Spinal cord (tissue), 10 donors: Measurements from ENCODE around the gene RTN4RL2. TPM values are rescaled to one million over a fixed set of nuclear protein-coding genes. Genes with fewer than 3 reads are reported as not detected.
A peak's percentile ranks its signal among the peaks of the same experiment; 100 is the strongest.

ENCODE experiments used
- DNase-seq, 6 donors: peaks; one replicate each; pipeline versions ENCODE4 v3.0.0 to v3.0.0-alpha.2; 2013 to 2015; ENCODE audit warnings: low spot score in 6 of 6, low read depth in 4 of 6
- H3K27ac ChIP-seq: one replicate; pipeline ENCODE4 v1.5.1; 2013; ENCODE audit warnings: low read depth, low read length, control low read depth
- H3K27me3 ChIP-seq: one replicate; pipeline ENCODE4 v1.6.1; 2013; ENCODE audit warnings: low read length; ENCODE audit not compliant: control insufficient read depth, insufficient read depth
- H3K36me3 ChIP-seq: one replicate; pipeline ENCODE4 v1.6.1; 2013; ENCODE audit warnings: low read length; ENCODE audit not compliant: control insufficient read depth, insufficient read depth
- H3K4me1 ChIP-seq: one replicate; pipeline ENCODE4 v1.6.1; 2013; ENCODE audit warnings: low read length; ENCODE audit not compliant: control insufficient read depth, insufficient read depth
- H3K4me3 ChIP-seq: one replicate; pipeline ENCODE4 v1.5.1; 2013; ENCODE audit warnings: low read depth, low read length, control low read depth
- H3K9me3 ChIP-seq: one replicate; pipeline ENCODE4 v1.6.1; 2013; ENCODE audit warnings: low read length; ENCODE audit not compliant: control insufficient read depth, insufficient read depth
- WGBS: methylation state at CpG from one replicate; pipeline ENCODE4 v1.1.5; 2013; ENCODE audit warnings: missing lambda C conversion rate; ENCODE audit not compliant: insufficient coverage; 5-methylcytosine and 5-hydroxymethylcytosine counted together
- polyA plus RNA-seq, 2 donors: library from polyadenylated mRNA; unstranded; fragments of 120-200 nt; gene quantifications; one replicate each; pipeline ENCODE4 v1.2.1, GENCODE V29; 2013; ENCODE audit not compliant: insufficient read length in 2 of 2
- total RNA-seq, 2 donors: library from RNA; depleted of rRNA in 1 of 2; stranded (reverse); fragments of 120-200 nt in 1 of 2; fragments of >200 nt in 1 of 2; gene quantifications; one replicate each; pipeline versions ENCODE4 v1.2.3 to v1.2.4, GENCODE V29; 2013 to 2014
- donor health status: healthy.

RTN4RL2 gene
- total and polyA plus RNA-seq, 4 donors = 0.59 to 10.9 (median 2.9) TPM

DNA sequence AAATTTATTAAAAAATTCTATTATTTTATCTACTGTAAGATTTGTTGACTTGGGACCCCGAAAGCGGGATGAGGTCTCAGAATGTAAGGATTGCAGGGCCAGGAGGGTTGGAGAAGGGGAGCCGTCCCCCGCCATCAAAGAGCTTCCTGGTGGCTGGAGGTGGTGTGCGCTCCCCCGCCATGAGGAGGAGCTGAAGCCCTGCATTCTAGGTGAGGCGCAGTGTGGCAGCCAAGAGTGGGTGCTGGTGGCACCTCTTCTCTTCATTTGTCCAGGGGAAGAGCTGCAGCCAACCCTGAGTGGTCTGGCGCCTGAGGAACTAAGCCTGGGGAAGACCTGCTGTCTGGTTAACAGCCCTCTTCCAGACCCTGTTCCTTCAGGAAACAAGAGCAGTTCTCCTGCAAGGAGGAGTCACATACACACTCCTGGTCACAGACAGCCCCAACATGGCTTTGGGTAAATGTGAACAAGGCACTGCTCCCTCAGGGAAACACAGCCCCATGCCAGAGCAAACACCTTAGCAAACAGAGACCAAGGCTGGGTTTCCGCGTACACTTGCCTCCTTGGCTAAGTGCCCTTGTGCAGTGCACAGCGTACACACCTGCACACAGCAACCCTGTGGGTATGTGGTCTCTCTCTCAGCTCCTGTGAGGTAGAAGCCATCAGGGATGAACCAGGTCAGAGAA, 17.3 kb downstream of the RTN4RL2 start:
- DNase-seq = no peak
- no peaks in the 10 kb centered on the region for H3K9me3 ChIP-seq
- peaks cover 11% of the 10 kb centered on the region for H3K36me3 ChIP-seq
- H3K27ac ChIP-seq = no peak overlapping the region
- no peak overlapping the region for H3K4me3 ChIP-seq
- peaks cover 21% of the 10 kb centered on the region for H3K4me1 ChIP-seq
- H3K27me3 ChIP-seq = peaks cover 44% of the 10 kb centered on the region
- 88% methylated on average over 10 of the region's 11 CpGs for WGBS

DNA sequence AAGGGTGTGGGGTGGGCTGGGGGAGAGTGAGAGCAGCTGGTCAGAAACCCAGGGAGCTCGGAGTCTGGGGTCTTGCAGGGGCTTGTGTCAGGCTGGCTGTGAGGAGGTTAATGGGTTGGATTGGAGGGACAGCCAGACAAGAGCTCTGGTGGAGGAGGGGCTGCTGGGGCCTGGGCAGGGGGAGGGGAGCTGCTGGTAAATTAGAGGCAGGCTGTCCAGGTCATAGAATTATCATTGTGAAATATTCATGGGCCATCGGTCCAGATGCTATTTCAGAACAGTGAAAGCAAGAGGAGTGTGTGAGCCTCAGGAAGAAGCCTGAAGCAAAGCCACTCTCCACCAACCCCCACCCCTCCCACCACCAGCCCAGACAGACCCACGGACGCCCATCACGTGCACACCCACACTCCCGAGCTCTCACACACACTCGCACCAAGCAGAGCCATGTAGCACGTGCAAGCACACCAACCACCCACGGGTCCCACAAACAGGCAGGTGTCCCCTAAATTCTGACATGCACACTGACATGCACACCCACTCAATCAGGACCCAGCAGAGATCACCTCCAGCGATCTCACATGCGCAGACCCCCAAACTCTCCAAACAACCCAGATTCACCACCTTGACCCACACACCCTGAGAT, 18.8 kb downstream of the RTN4RL2 start:
- Histone ChIP-seq H3K27me3 (peaks cover 48% of the 10 kb centered on the region), H3K27ac (no peak overlapping the region), H3K36me3 (peaks cover 11% of the 10 kb centered on the region), H3K4me1 (peaks cover 31% of the 10 kb centered on the region), H3K4me3 (no peak overlapping the region), H3K9me3 (no peaks in the 10 kb centered on the region)
- DNase-seq = no peak
- WGBS = 37% methylated on average over 8 of the region's 11 CpGs

GRCh38 chr11:57479911-57480310, 19.6 kb downstream of the RTN4RL2 start:
- peaks cover 36% of the 10 kb centered on the region for H3K4me1 ChIP-seq
- DNase-seq = no peak

DNA sequence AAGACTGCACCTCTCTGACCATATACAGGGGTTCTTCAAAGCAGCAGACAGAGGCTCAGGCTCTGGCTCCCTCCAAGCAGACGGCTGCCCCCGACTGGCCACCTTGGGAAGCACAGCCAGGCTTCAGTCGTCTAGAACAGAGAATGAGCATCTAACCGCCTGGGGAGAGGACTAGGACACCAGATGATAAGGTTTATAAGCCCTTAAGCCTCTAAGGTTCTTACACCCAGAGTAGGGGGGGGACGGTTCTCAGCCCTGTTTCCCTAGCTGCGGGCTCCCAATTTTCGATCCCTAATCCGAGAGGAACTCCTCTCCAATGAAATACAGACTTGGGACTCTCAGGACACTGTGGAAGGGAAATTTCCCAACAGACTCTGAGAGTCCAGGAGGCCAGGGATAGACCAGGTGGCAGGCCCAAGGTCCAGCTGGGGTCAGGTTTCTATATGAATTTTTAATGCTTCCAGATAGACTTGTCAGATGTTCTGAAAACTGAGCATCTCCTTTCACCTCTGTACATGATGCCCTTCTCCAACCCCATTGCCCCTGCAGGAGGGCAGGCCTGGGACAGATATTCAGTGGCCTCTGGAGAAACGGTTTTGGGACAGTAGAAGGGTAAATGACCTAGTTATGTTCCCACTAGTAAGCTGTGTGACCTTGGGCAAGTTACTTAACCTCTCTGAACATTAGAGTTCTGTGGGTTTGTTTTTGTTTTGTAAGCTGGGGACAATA, 20.2 kb downstream of the RTN4RL2 start:
- Histone ChIP-seq H3K4me1 (peaks cover 36% of the 10 kb centered on the region), H3K4me3 (no peak overlapping the region), H3K9me3 (no peaks in the 10 kb centered on the region), H3K27me3 (peaks cover 34% of the 10 kb centered on the region), H3K36me3 (peaks cover 11% of the 10 kb centered on the region), H3K27ac (no peak overlapping the region)
- DNase-seq = peak in 2 of 6 donors; percentile 68
- WGBS = 13% methylated on average over 4 of the region's 9 CpGs

More at GRCh38 chr11:57479911-57480310, 19.6 kb downstream of the RTN4RL2 start:
- peaks cover 11% of the 10 kb centered on the region for H3K36me3 ChIP-seq
- H3K4me3 ChIP-seq = no peak overlapping the region
- H3K27me3 ChIP-seq = peaks cover 40% of the 10 kb centered on the region
- no peak overlapping the region for H3K27ac ChIP-seq
- no peaks in the 10 kb centered on the region for H3K9me3 ChIP-seq
- 42% methylated on average over 1 of the region's 4 CpGs for WGBS

DNA sequence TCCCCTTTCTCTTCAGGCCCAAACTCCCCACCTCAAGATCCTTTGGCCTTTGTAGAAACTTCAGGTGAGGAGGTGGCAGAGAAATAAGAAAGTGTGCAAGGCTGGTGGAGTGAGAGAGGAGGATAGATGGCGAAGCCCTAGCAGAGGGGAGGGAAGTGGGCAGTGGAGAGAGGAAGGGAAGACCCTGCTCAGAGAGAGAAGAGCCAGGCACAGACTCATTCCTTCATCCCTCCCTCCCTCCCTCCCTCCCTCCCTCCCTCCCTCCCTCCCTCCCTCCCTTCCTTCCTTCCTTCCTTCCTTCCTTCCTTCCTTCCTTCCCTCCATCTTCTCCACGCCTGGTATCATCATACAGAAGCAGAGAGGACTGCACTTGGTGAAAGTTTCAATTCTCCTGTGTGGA, 21.0 kb downstream of the RTN4RL2 start:
- Histone ChIP-seq H3K36me3 (peaks cover 7% of the 10 kb centered on the region), H3K27me3 (peaks cover 28% of the 10 kb centered on the region), H3K4me1 (peaks cover 32% of the 10 kb centered on the region), H3K4me3 (no peak overlapping the region), H3K9me3 (no peaks in the 10 kb centered on the region), H3K27ac (no peak overlapping the region)
- no peak for DNase-seq
- WGBS = no CpG with 5 or more reads among the region's 2 CpGs

DNA sequence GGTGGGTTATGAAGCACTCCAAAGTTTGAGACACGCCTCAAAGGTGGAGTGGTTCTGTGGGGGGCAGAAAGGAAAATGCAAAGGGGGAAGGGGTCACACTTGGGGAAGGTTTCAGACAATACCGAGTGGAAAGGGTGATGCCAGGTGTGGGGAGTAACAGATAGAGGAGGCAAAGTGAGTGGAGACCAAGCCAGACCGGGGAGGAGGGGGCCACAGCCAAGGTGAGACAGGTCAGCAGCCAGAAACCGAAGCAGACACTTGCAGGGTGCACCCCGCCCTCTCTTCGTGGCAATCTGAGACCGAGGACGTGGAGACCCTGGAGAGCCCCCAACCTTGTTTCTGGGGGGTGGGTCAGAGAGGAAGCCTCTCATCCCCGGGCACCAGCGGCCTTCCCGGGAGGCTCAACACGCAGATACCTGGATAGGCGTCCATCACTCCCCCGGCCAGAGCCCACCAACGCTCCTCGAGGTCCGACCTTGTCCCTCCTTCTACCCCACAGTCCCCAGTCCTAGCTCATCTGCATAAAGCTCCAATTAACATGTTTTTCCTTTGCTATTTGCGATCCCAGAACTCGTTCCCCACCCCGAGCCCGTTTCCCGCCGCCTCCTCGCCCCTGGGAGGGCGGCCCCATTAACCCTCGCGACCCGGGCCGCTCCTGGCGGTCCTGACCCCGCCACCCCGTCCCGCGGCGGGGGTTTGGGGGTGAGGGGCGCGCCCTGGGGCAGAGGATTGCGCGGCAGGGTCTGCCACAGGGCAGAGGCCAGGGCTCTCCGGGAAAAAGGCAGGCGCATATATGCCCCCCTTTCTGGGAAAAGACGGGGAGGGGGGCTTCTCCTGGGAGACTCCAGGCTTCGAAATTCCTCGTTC, 21.8 kb downstream of the RTN4RL2 start:
- Histone ChIP-seq H3K27me3 (peaks cover 22% of the 10 kb centered on the region), H3K36me3 (peaks cover under 1% of the 10 kb centered on the region), H3K27ac (no peak overlapping the region), H3K4me1 (peaks cover 25% of the 10 kb centered on the region), H3K4me3 (peak overlapping the region; percentile 37), H3K9me3 (no peaks in the 10 kb centered on the region)
- 4% methylated on average over 43 of the region's 44 CpGs for WGBS
- no peak for DNase-seq

GRCh38 chr11:57482782-57483561, 22.6 kb downstream of the RTN4RL2 start:
- Histone ChIP-seq H3K4me1 (peaks cover 25% of the 10 kb centered on the region), H3K36me3 (no peaks in the 10 kb centered on the region), H3K4me3 (peak overlapping the region; percentile 37), H3K27me3 (peaks cover 21% of the 10 kb centered on the region), H3K27ac (no peak overlapping the region), H3K9me3 (no peaks in the 10 kb centered on the region)
- 1% methylated on average over 25 of the region's 52 CpGs for WGBS
- peak in 2 of 6 donors; percentile 79 to 93 for DNase-seq

DNA sequence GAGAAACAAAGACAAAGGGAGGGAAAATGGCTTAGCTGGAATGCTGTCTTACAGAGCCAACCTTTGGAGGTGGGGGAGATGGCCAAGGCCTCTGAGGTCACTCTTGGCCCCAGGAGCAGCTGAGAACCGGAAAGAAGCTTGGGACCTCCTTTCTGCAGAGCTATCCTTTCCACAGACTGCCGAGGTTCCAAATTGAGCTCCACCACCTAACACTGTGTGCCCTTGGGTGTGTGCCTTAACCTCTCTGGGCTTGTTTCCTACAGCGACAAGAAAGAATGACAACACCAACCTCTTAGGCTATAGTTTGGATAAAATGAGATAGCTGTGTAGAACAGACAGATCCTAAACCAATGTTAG, 23.2 kb downstream of the RTN4RL2 start:
- 48% methylated on average over 2 of the region's 3 CpGs for WGBS
- DNase-seq = no peak
- Histone ChIP-seq H3K9me3 (no peaks in the 10 kb centered on the region), H3K27me3 (peaks cover 20% of the 10 kb centered on the region), H3K36me3 (no peaks in the 10 kb centered on the region), H3K4me3 (no peak overlapping the region), H3K27ac (no peak overlapping the region), H3K4me1 (peaks cover 25% of the 10 kb centered on the region)
